EH (cell line): ENCODE data around the gene SLC29A4.
"Not testable (repeated sequence)": the region's sequence is repeated elsewhere in the genome, so short reads cannot be mapped to it uniquely, and the experiment has no call there.

Experiments
- DNase-seq: peaks from one replicate; pipeline ENCODE4 v3.0.0-alpha.2; 2015; ENCODE audit warnings: low read depth

The SLC29A4 gene

GRCh38 chr7:5323800-5324781 lies 41.3 kb downstream of the SLC29A4 start:
- DNase-seq: not testable (repeated sequence)

- DNase-seq: no peak
Measured at GRCh38 chr7:5324961-5325360, 42.2 kb downstream of the SLC29A4 start.

GRCh38 chr7:5330288-5330687 lies 47.5 kb downstream of the SLC29A4 start:
- DNase-seq: no peak

GRCh38 chr7:5332579-5332978 lies 49.8 kb downstream of the SLC29A4 start:
- DNase-seq: no peak

- DNase-seq: no peak
Measured at GRCh38 chr7:5333121-5334045, 50.6 kb downstream of the SLC29A4 start.

GRCh38 chr7:5334671-5335070 lies 51.9 kb downstream of the SLC29A4 start:
- no peak for DNase-seq

GRCh38 chr7:5337047-5337446 lies 54.3 kb downstream of the SLC29A4 start:
- no peak for DNase-seq

GRCh38 chr7:5339955-5340354 lies 57.2 kb downstream of the SLC29A4 start:
- no peak for DNase-seq

- DNase-seq: no peak
Measured at GRCh38 chr7:5342631-5343030, 59.9 kb downstream of the SLC29A4 start.

- no peak for DNase-seq
Measured at GRCh38 chr7:5343884-5344283, 61.1 kb downstream of the SLC29A4 start.

- DNase-seq: no peak
Measured at GRCh38 chr7:5344342-5344741, 61.6 kb downstream of the SLC29A4 start.

GRCh38 chr7:5345171-5345570 lies 62.4 kb downstream of the SLC29A4 start:
- no peak for DNase-seq

- no peak for DNase-seq
Measured at GRCh38 chr7:5345671-5346070, 62.9 kb downstream of the SLC29A4 start.

GRCh38 chr7:5348134-5349004 lies 65.6 kb downstream of the SLC29A4 start:
- no peak for DNase-seq

GRCh38 chr7:5349005-5349380 lies 66.2 kb downstream of the SLC29A4 start:
- DNase-seq: no peak

GRCh38 chr7:5349437-5350173 lies 66.9 kb downstream of the SLC29A4 start:
- DNase-seq: no peak

GRCh38 chr7:5350174-5350463 lies 67.4 kb downstream of the SLC29A4 start:
- no peak for DNase-seq

- DNase-seq: no peak
Measured at GRCh38 chr7:5350600-5351385, 68.0 kb downstream of the SLC29A4 start.

- peak; percentile 76 for DNase-seq
Measured at GRCh38 chr7:5351507-5352265, 68.9 kb downstream of the SLC29A4 start.
